GM18868 (cell line): ENCODE data around the gene BNIP5.

Experiments
- ATAC-seq: cut with Tn5 transposase; IDR thresholded peaks from one replicate; pipeline ENCODE4 v1.9.1; 2021; ENCODE audit warnings: mild to moderate bottlenecking, moderate library complexity; ENCODE audit not compliant: unreplicated experiment

Gene BNIP5

GRCh38 chr6:36301085-36301658, 35.5 kb downstream of the BNIP5 start:
- ATAC-seq, result no peak

DNA sequence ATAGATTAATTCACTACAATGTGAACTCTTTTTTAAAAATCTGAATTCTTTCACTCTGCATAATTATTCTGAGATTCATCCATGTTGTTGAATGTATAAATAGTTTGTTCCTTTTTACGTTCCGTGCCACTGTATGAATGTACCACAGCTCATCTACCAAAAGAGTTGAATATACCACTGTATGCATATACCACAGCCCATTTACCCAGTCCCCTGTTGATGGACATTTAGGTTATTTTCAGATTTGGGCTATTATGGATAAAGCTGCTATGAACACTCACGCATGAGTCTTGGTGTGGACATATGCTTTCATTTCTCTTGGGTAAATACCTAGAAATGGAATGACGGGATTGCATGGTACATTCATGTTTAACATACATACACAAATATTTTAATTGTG, 38.7 kb downstream of the BNIP5 start:
- no peak for ATAC-seq

DNA sequence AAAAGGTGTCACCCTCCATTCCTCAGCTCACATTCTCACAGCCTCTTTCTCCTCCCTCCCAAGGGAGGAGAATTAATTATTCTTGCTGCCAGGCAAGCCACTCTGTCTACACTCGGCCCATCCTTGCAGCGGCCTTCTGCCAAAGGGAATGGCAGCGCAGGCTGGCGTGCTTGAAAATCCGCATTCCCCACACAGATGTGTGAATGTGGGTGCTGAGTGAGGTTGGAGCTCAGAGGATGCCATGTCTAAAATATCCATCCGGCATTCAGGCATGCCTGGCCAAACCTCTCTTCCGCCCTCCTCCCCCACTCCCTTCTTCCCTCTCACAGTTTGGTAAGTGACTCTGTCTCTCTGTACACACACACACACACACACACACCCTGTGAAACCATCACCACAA, 39.2 kb downstream of the BNIP5 start:
- ATAC-seq, result no peak

DNA sequence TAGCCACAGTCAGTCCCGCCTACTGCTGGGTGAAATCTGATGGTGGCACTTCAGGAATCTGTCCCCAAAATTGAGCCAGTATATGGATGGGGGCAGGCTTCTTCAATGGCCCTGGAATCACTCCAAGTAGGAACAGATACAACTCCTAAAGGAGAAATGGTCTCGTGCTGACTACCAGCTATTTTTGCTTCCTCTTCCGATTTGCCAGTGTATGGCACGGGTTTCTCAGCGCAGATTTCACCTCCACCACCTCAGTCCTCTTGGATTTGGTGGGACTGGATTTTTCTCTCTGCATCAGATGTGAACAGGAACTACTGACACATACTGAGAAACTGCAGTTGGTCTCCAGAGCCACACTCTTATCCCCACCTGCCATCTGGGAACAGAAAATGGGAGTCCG, 39.6 kb downstream of the BNIP5 start:
- no peak for ATAC-seq

DNA sequence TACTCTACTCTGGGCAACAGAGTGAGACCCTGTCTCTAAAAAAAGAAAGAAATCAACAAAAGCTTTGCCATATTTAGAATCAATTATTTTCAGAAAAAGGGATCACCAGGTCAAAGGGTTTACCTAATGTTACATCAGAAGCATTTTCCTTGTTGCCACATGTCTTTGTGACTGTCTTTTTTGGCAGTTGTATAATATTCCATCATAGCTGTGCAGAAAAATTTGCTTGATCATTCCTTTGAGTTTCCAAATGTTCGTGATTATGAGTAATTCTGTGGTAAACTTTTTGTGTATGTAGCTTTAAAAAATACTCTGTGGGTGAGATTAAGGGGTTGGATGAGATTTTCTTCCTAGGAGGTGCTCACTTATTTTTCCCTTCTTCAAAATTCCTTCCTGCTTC, 40.4 kb downstream of the BNIP5 start:
- ATAC-seq, result no peak

DNA sequence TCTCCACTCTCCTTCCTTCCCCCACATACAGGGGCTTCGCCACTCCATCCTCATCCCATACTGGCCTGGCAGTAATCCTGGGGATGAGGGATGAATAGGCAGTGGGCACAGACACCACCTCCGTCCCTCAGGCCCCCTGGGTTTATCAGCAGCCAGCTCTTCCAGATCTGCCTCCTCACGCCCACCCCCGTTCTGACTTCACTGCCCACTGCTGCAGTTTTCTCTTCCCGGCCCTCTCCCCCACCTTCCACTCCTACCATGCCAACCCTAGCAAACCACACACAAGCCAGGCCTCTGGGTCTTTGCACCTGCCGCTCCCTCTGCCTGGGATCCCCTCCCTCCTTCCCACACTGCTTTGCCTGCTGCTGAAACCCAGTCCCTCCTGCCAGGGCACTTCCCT, 44.5 kb downstream of the BNIP5 start:
- no peak for ATAC-seq

DNA sequence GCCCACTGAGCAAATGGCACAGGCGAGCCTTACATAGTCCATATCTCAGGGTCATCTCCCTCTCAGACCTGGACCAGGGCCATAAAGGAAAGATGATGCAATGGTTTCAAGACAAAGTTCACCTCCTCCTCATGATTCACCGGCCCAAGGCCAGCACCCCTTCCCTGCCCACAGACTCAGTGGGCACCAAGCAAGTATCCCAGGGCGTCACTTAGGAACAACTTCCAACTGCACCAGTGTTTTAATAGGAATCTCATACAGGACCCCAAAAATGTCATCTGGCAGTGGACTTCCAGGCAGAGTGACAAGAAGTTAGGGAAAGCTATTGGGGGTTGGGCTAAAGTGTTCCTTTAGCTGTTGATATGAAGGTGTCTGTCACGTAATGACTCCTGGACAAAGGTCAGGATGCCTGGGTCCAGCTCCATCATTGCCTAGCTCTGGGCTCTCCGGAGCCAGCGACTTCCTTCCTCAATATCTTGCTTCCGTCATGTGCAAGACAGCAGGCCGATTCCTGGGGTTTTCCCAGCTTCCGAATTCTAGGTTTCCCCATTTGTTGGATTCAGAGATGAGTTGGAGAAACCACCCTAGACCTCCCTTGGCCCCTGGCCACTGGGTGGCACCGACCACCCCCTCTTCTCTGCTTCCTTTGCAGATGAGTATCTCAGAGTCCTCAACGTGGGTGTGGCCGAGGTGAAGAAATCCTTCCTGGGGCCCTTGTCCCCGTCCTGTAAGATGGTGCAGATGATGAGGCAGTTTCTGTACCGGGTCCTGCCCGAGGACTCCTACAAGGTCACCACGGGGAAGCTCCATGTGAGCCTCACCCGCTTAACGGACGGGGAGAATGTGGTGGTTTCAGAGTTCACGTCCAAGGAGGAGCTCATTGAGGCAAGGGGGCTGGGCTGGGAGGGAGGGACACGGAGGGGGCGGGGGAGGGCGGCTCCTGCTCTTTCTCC, 45.7 kb downstream of the BNIP5 start:
- no peak for ATAC-seq

DNA sequence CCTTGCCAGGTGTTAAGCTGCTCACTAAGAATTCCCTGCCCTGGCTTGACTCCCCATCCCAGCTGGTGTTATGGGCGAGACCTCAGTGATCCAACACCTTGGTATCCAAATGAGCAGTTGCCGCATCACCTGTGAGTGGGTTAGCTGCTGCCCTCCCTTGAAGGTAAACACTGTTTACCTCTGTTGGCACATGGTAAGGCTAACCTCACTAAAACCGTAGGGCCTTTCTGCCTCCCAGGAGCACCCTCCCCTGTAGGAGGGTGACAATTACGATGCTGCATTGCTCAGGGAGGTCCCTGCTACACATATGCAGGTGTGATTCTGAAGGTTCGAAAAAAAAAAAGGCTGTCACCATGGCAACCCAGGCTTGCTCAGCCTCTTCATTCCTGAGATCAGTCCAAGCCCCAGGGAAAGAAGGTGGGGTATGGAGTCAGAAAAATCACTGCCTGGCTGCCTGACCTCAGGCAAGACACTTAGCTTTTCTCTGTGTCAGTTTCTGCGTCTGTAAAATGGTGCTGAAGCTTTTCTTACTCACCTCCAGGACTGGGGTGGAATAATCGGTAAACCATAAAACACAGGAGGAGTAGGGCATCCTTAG, 47.3 kb downstream of the BNIP5 start:
- ATAC-seq, result no peak

GRCh38 chr6:36286858-36287257, 49.8 kb downstream of the BNIP5 start:
- ATAC-seq, result no peak

- ATAC-seq, result no peak
These were observed 50.9 kb downstream of the BNIP5 start for GRCh38 chr6:36285797-36286196.

GRCh38 chr6:36285187-36285671, 51.5 kb downstream of the BNIP5 start:
- no peak for ATAC-seq

GRCh38 chr6:36284359-36284758, 52.3 kb downstream of the BNIP5 start:
- no peak for ATAC-seq

- ATAC-seq, result no peak
These were observed 53.1 kb downstream of the BNIP5 start for GRCh38 chr6:36283608-36284007.

DNA sequence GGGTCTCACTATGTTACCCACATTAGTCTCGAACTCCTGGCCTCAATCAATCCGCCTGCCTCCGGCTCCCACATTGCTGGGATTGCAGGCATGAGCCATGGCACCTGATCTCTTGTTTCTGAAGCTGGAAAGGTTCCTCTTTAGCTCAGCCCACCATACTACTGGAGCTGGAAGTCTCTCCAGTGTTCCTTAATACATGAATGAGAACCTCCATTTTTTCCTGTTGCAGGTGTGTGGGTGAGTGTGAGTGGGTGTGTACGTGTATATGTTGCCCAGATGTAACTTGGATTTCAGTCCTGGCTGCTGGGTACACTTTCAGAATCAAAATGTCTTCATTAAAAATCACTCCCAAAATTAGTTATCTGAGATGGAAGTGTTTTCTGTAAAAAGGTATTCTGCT, 55.7 kb downstream of the BNIP5 start:
- ATAC-seq, result no peak

- ATAC-seq, result no peak
These were observed 56.2 kb downstream of the BNIP5 start for GRCh38 chr6:36280467-36280866.

DNA sequence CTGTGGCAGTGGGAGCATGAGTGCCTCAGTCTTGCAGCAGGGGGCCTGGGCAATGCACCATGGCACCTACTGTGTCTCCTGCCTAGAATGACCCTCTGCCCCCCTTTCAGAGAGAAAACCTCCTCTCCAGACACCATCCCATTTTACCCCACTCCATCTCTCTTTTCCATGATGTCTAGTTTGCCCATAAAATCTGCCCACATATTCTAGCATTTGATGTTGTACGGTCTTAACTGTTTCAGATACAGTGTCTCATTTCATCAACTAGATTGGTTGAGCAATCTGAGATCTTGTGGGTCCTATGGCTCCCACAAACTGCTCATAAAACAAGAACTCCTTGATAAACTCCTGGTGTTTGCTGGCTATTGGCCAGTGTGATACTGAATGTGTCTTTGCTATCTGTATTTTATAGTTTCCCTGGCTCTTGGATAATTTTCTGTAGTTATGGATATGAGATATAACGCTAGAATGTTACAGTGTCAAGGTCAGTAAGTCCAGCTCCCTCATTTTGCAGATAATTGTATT, 58.7 kb downstream of the BNIP5 start:
- ATAC-seq, result no peak

GRCh38 chr6:36276581-36277536, 59.8 kb downstream of the BNIP5 start:
- ATAC-seq, result no peak

DNA sequence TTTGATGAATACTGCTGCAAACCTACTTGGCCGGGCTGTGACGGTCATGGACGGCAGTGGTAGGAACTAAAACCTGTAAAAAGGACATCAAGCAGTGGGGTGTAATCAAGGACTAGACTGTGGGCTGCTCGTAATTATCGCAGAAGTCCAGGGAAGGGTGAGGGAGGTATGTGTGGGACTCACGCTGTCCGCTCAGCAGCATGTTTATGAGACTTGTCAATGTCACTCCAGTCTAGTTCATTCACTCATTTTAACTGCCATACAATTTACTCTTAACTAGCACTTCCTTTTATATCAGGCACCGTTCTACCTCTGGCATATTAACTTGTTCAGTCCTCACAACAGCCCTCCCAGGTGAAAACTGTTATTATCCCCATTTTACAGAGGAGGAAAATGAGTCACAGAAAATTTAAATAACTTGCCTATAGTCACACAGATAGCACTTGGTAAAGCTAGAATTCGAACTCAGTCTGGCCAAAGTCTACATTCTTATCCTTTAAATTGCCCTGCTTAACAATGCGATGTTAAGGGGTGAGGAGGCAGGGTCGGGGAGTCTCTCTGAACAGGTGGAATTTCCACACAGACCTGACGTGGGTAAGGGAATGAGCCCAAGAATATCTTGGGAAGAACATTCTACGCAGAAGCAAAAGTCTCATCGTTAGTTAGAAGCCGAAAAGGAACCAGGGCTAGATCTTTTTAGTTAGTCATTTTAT, 62.7 kb downstream of the BNIP5 start:
- no peak for ATAC-seq

- no peak for ATAC-seq
These were observed 63.6 kb downstream of the BNIP5 start for GRCh38 chr6:36273067-36273466.

- no peak for ATAC-seq
These were observed 64.5 kb downstream of the BNIP5 start for GRCh38 chr6:36272234-36272633.
